ENCODE results near the gene SPTAN1.
"Not testable (repeated sequence)": the region's sequence is repeated elsewhere in the genome, so short reads cannot be mapped to it uniquely, and the experiment has no call there.

Gene SPTAN1

GRCh38 chr9:128633601-128634000 is 81.2 kb downstream of the SPTAN1 start:
- no peak for DNase-seq

GRCh38 chr9:128634111-128634510 is 81.7 kb downstream of the SPTAN1 start:
- DNase-seq = no peak

GRCh38 chr9:128634651-128635262 is 82.4 kb downstream of the SPTAN1 start:
- no peak for DNase-seq

- peak; percentile 100 for DNase-seq
These were observed 83.1 kb downstream of the SPTAN1 start for GRCh38 chr9:128635266-128636023.

- DNase-seq = peak; percentile 93
These were observed 83.6 kb downstream of the SPTAN1 start for GRCh38 chr9:128636024-128636390.

GRCh38 chr9:128636556-128637530 is 84.5 kb downstream of the SPTAN1 start:
- DNase-seq = no peak

GRCh38 chr9:128637656-128638055 is 85.3 kb downstream of the SPTAN1 start:
- DNase-seq = no peak

GRCh38 chr9:128638580-128638979 is 86.2 kb downstream of the SPTAN1 start:
- DNase-seq = no peak

- DNase-seq = no peak
These were observed 88.2 kb downstream of the SPTAN1 start for GRCh38 chr9:128640603-128641002.

GRCh38 chr9:128642675-128643245 is 90.4 kb downstream of the SPTAN1 start:
- DNase-seq = no peak

GRCh38 chr9:128643519-128644300 is 91.3 kb downstream of the SPTAN1 start:
- DNase-seq = no peak

GRCh38 chr9:128648206-128648605 is 95.8 kb downstream of the SPTAN1 start:
- DNase-seq = peak; percentile 77

- DNase-seq = no peak
These were observed 99.4 kb downstream of the SPTAN1 start for GRCh38 chr9:128651798-128652197.

- no peak for DNase-seq
These were observed 101.5 kb downstream of the SPTAN1 start for GRCh38 chr9:128653908-128654307.

GRCh38 chr9:128654481-128654880 is 102.1 kb downstream of the SPTAN1 start:
- no peak for DNase-seq

- DNase-seq = peak; percentile 96
These were observed 104.3 kb downstream of the SPTAN1 start, which contains the start of gene DYNC2I2 for GRCh38 chr9:128656416-128657343. TSS of gene DYNC2I2 (minus strand) at chr9:128656847. CDS start at chr9:128656726, 121 bp downstream.

- no peak for DNase-seq
These were observed 104.9 kb downstream of the SPTAN1 start for GRCh38 chr9:128657344-128657704.

GRCh38 chr9:128657796-128658195 is 105.4 kb downstream of the SPTAN1 start:
- DNase-seq = no peak

- DNase-seq = not testable (repeated sequence)
These were observed 114.1 kb downstream of the SPTAN1 start for GRCh38 chr9:128666481-128666941.

GRCh38 chr9:128669786-128670185 is 117.4 kb downstream of the SPTAN1 start:
- no peak for DNase-seq

- DNase-seq = no peak
These were observed 123.0 kb downstream of the SPTAN1 start for GRCh38 chr9:128675382-128675781.
